Stomach (tissue), 4 donors: Measurements from ENCODE around the gene EHMT1.

Experiments
- CTCF ChIP-seq, 7 experiments: fragments of 450-650 bp in 4 of 7; fragments of 200-600 bp in 3 of 7; sonication (generic) in 3 of 7; IDR thresholded peaks; one replicate each; pipeline ENCODE4 v1.5.1; 2016 to 2019; ENCODE audit warnings: antibody characterized with exemption in 7 of 7, control low read depth in 2 of 7, mild to moderate bottlenecking in 1 of 7
- EP300 ChIP-seq: sonication (generic); formaldehyde crosslinking; IDR thresholded peaks from one replicate; pipeline ENCODE4 v1.6.1; 2017; ENCODE audit warnings: antibody characterized with exemption
- POLR2A ChIP-seq, 4 donors: fragments of 450-650 bp; IDR thresholded peaks; one replicate each; pipeline ENCODE4 v1.6.1; 2016; ENCODE audit warnings: antibody characterized with exemption in 4 of 4, control low read depth in 2 of 4, mild to moderate bottlenecking in 1 of 4, moderate library complexity in 1 of 4
- POLR2AphosphoS5 ChIP-seq, 3 donors: sonication (generic); formaldehyde crosslinking; IDR thresholded peaks; one replicate each; pipeline ENCODE4 v1.6.1; 2016; ENCODE audit warnings: antibody characterized with exemption in 3 of 3

- no peak for TF ChIP-seq POLR2A (IDR thresholded peaks at IDR 0.05)
- no peak for TF ChIP-seq CTCF (IDR thresholded peaks at IDR 0.05)
- TF ChIP-seq POLR2AphosphoS5 (IDR thresholded peaks at IDR 0.05), result no peak
- TF ChIP-seq EP300, result no peak
These were observed 58.2 kb downstream of the EHMT1 start for GRCh38 chr9:137676998-137677397.
